GM21390 (cell line): ENCODE measurements around the gene GPR107.

Experiments used
- ATAC-seq: cut with Tn5 transposase; IDR thresholded peaks from one replicate; pipeline ENCODE4 v1.9.1; 2021; ENCODE audit not compliant: unreplicated experiment

Gene GPR107

GRCh38 chr9:130155647-130156046 lies 101.9 kb downstream of the GPR107 start:
- ATAC-seq = no peak

- ATAC-seq = no peak
Measured at GRCh38 chr9:130156672-130157071, 103.0 kb downstream of the GPR107 start.

- ATAC-seq = no peak
Measured at GRCh38 chr9:130157079-130157478, 103.4 kb downstream of the GPR107 start.

- no peak for ATAC-seq
Measured at GRCh38 chr9:130158001-130158400, 104.3 kb downstream of the GPR107 start.

GRCh38 chr9:130159057-130159456 lies 105.4 kb downstream of the GPR107 start:
- no peak for ATAC-seq

- no peak for ATAC-seq
Measured at GRCh38 chr9:130159915-130160670, 106.4 kb downstream of the GPR107 start.

GRCh38 chr9:130160862-130161470 lies 107.3 kb downstream of the GPR107 start:
- no peak for ATAC-seq

GRCh38 chr9:130165579-130165978 lies 111.9 kb downstream of the GPR107 start:
- ATAC-seq = no peak

GRCh38 chr9:130166399-130166798 lies 112.7 kb downstream of the GPR107 start:
- ATAC-seq = no peak

GRCh38 chr9:130167927-130168326 lies 114.2 kb downstream of the GPR107 start:
- no peak for ATAC-seq

- no peak for ATAC-seq
Measured at GRCh38 chr9:130171226-130172148, 117.8 kb downstream of the GPR107 start.

- no peak for ATAC-seq
Measured at GRCh38 chr9:130172161-130172857, 118.6 kb downstream of the GPR107 start, which contains the start of gene NCS1. TSS of gene NCS1 (plus strand) at chr9:130172404. CDS start at chr9:130172664, 260 bp downstream.

GRCh38 chr9:130172858-130173665 lies 119.4 kb downstream of the GPR107 start:
- ATAC-seq = no peak

- no peak for ATAC-seq
Measured at GRCh38 chr9:130173666-130173983, 119.9 kb downstream of the GPR107 start.

- no peak for ATAC-seq
Measured at GRCh38 chr9:130174025-130174424, 120.3 kb downstream of the GPR107 start.

- ATAC-seq = no peak
Measured at GRCh38 chr9:130174920-130175321, 121.2 kb downstream of the GPR107 start.

GRCh38 chr9:130175355-130175754 lies 121.6 kb downstream of the GPR107 start:
- no peak for ATAC-seq

- no peak for ATAC-seq
Measured at GRCh38 chr9:130176760-130177159, 123.1 kb downstream of the GPR107 start.

GRCh38 chr9:130177898-130178805 lies 124.4 kb downstream of the GPR107 start:
- ATAC-seq = no peak
